Activated B cell treated with CpG ODN at 0.5 μM for 24 hours (primary cell): ENCODE results near the gene ISOC1. TPM values are rescaled to one million over a fixed set of nuclear protein-coding genes. Genes with fewer than 3 reads are reported as not detected.

Experiments
- ATAC-seq: fragments of 200-7000 bp; cut with Tn5 transposase; one replicate; pipeline ENCODE4 v1.10.0; 2021; ENCODE audit warnings: low read depth, mild to moderate bottlenecking, moderate library complexity
- CTCF ChIA-PET: fragments of 350-600 bp; sonication (Branson Sonifier 250); formaldehyde crosslinking; loops from one replicate; lab custom pipeline; 2021; ENCODE audit warnings: antibody characterized with exemption; lab: Charles Lee
- POLR2A ChIA-PET: fragments of 350-600 bp; sonication (Branson Sonifier 250); formaldehyde crosslinking; loops from one replicate; lab custom pipeline; 2021; ENCODE audit warnings: antibody characterized with exemption; lab: Charles Lee
- DNase-seq: peaks from one replicate; pipeline ENCODE4 v3.0.0; 2022
- H3K27ac Mint-ChIP-seq: one replicate; pipeline ENCODE4 v1.8.0; 2020; ENCODE audit warnings: mixed read lengths
- H3K27me3 Mint-ChIP-seq: one replicate; pipeline ENCODE4 v1.8.0; 2021; ENCODE audit warnings: mixed read lengths
- H3K36me3 Mint-ChIP-seq: one replicate; pipeline ENCODE4 v1.8.0; 2021; ENCODE audit warnings: low read depth, mixed read lengths
- H3K4me1 Mint-ChIP-seq: one replicate; pipeline ENCODE4 v1.8.0; 2021; ENCODE audit warnings: mixed read lengths
- H3K4me3 Mint-ChIP-seq: one replicate; pipeline ENCODE4 v1.8.0; 2020; ENCODE audit warnings: mild to moderate bottlenecking, mixed read lengths
- H3K9me3 Mint-ChIP-seq: one replicate; pipeline ENCODE4 v1.8.0; 2020; ENCODE audit warnings: mixed read lengths
- intact Hi-C: fragments of 100-400 bp; cut with micrococcal nuclease; formaldehyde crosslinking; loops from one replicate; pipeline ENCODE4 v1.15.1; 2024
- total RNA-seq: library from RNA; stranded (reverse); gene quantifications from 2 replicates; pipeline ENCODE4 v1.2.3, GENCODE V29; 2022
- TF ChIP-seq, protein P1 (sequence below): fragments of 200-600 bp; IDR thresholded peaks from one replicate; pipeline ENCODE4 v1.8.0; 2022; ENCODE audit warnings: antibody characterized with exemption, mild to moderate bottlenecking

ISOC1 gene
- total RNA-seq, 1 donor from 2014 or later: 9.9 TPM

DNA sequence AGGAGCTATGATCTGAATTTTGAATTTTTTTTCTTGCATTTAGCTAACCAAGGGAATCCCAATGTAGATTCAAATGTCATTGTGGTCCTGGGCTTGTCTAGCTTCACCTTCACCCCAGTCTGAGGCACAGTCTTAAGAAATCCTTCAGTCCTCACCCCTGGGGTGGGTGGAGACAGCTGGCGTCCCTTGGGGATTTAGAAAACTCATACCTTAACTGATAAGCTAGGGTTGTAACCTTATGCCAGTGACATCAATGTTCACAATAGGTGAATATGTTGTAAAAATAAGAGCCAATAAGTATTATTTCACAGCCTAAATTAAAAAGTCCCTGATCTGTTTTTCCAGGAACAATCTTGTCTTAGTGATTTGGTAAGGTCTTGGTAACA, 4.6 kb downstream of the ISOC1 start:
- ChIA-PET CTCF (no interaction called here), POLR2A (no interaction called here)
- DNase-seq: no peak
- no peak overlapping the region for H3K4me3 Mint-ChIP-seq
- H3K4me1 Mint-ChIP-seq: peaks cover 12% of the 10 kb centered on the region
- no peak overlapping the region for H3K27ac Mint-ChIP-seq
- no peaks in the 10 kb centered on the region for H3K36me3 Mint-ChIP-seq
- H3K27me3 Mint-ChIP-seq: no peaks in the 10 kb centered on the region
- TF ChIP-seq, protein P1, sequence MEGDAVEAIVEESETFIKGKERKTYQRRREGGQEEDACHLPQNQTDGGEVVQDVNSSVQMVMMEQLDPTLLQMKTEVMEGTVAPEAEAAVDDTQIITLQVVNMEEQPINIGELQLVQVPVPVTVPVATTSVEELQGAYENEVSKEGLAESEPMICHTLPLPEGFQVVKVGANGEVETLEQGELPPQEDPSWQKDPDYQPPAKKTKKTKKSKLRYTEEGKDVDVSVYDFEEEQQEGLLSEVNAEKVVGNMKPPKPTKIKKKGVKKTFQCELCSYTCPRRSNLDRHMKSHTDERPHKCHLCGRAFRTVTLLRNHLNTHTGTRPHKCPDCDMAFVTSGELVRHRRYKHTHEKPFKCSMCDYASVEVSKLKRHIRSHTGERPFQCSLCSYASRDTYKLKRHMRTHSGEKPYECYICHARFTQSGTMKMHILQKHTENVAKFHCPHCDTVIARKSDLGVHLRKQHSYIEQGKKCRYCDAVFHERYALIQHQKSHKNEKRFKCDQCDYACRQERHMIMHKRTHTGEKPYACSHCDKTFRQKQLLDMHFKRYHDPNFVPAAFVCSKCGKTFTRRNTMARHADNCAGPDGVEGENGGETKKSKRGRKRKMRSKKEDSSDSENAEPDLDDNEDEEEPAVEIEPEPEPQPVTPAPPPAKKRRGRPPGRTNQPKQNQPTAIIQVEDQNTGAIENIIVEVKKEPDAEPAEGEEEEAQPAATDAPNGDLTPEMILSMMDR: no peak
- no peaks in the 10 kb centered on the region for H3K9me3 Mint-ChIP-seq
- intact Hi-C loops: no loop called here
- ATAC-seq: no peak

DNA sequence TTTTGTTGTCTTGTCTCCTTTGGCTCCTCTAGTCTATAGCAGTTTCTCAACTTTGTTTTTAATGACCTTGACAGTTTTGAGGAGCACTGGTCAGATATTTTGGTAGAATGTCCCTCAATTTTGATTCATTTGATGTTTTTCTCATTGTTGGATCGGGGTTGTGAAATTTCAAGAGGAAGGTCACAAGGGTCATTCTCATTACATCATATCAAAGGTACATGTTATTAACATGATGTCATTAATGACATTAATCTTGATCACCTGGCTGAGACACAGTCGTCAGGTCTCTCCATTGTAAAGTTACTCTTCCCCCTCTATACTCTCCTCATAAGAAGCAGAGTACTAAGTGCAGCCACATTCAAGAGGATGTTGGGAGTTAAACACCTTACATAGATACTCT, 7.2 kb downstream of the ISOC1 start:
- H3K9me3 Mint-ChIP-seq: no peaks in the 10 kb centered on the region

DNA sequence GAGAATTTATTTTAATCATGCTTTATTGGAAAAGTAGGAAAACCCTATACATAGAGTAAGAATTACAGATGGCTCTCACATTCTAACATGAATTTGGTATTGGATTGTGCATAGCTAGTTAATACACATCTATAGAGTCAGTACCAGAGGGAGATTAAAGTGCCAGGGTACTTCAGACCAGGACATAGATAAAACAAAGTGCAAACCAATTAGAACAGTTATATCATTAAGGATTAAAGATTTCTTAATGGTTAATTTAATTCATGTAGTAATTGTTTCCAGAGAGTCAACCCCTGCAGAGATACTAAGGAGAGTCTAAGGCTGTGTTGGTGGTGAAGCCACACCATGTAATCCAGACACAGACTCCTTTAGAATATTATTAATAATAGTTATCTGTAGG, 8.8 kb downstream of the ISOC1 start:
- Mint-ChIP-seq H3K27ac (no peak overlapping the region), H3K4me3 (no peak overlapping the region), H3K4me1 (no peaks in the 10 kb centered on the region), H3K36me3 (peaks cover 26% of the 10 kb centered on the region), H3K27me3 (no peaks in the 10 kb centered on the region), H3K9me3 (no peaks in the 10 kb centered on the region)
- ChIA-PET CTCF (no interaction called here), POLR2A (interaction anchor here (1.3 kb wide), 1 partner anchor 9 kb away, joined by 4 read pairs; the partner anchor contains the start of gene ISOC1)
- DNase-seq (no peak), ATAC-seq (no peak)
- TF ChIP-seq, protein P1: no peak
- intact Hi-C loops: no loop called here

More for the DNA sequence above, 7.2 kb downstream of the ISOC1 start:
- ChIA-PET CTCF (no interaction called here), POLR2A (no interaction called here)
- ATAC-seq (no peak), DNase-seq (no peak)
- Mint-ChIP-seq H3K27me3 (no peaks in the 10 kb centered on the region), H3K4me3 (no peak overlapping the region), H3K27ac (no peak overlapping the region), H3K36me3 (peaks cover 16% of the 10 kb centered on the region), H3K4me1 (no peaks in the 10 kb centered on the region)
- intact Hi-C loops: no loop called here
- TF ChIP-seq, protein P1: no peak

DNA sequence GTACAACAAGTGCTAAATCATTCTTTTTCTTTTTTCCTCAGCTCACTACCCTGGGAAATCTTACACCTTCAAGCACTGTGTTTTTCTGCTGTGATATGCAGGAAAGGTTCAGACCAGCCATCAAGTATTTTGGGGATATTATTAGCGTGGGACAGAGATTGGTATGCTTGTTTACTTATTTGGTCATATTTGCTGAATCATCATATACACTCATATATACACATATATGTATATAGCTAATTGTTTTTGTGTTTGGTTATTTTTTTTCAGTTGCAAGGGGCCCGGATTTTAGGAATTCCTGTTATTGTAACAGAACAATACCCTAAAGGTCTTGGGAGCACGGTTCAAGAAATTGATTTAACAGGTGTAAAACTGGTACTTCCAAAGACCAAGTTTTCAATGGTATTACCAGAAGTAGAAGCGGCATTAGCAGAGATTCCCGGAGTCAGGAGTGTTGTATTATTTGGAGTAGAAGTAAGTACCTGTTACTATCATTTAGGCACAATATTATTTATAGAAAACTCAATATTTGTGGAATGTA, 10.4 kb downstream of the ISOC1 start:
- CTCF ChIA-PET: no interaction called here
- POLR2A ChIA-PET: no interaction called here

DNA sequence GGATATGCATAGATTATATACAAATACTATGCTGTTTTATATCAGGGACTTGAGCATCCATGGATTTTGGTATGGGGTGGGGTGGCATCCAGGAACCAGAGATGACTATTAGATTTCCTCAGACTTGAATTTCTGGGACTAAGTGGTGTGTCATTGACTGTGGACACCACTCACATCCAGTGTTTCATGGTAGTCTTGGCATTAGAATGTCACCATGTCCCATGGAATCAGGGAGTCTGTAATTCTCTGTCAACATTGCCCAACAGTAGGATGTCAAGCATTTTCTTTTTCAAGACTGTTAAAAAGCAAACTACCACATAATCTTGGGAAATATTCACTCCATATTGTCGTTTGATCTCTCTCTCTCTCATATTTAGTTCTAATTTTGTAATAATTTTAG, 13.1 kb downstream of the ISOC1 start:
- Mint-ChIP-seq H3K4me3 (no peak overlapping the region), H3K4me1 (no peaks in the 10 kb centered on the region), H3K9me3 (no peaks in the 10 kb centered on the region), H3K27me3 (no peaks in the 10 kb centered on the region), H3K36me3 (peaks cover 38% of the 10 kb centered on the region), H3K27ac (no peak overlapping the region)
- intact Hi-C loops: no loop called here
- DNase-seq (no peak), ATAC-seq (no peak)
- POLR2A ChIA-PET: no interaction called here
- CTCF ChIA-PET: no interaction called here
- TF ChIP-seq, protein P1: no peak

More for the DNA sequence above, 10.4 kb downstream of the ISOC1 start:
- intact Hi-C loops: no loop called here
- TF ChIP-seq, protein P1: no peak
- ATAC-seq: no peak
- no peak overlapping the region for H3K27ac Mint-ChIP-seq
- DNase-seq: no peak
- peaks cover 33% of the 10 kb centered on the region for H3K36me3 Mint-ChIP-seq
- no peak overlapping the region for H3K4me3 Mint-ChIP-seq
- H3K27me3 Mint-ChIP-seq: no peaks in the 10 kb centered on the region
- no peaks in the 10 kb centered on the region for H3K4me1 Mint-ChIP-seq
- no peaks in the 10 kb centered on the region for H3K9me3 Mint-ChIP-seq
